RWPE2 (cell line): Measurements from ENCODE around the gene PPA2.
A peak's percentile ranks its signal among the peaks of the same experiment; 100 is the strongest.

Source experiments
- ATAC-seq: fragments of 200-7000 bp; cut with Tn5 transposase; 3 replicates; pipeline ENCODE4 v1.9.1; 2021; ENCODE audit warnings: low read depth
- DNase-seq: peaks from one replicate; pipeline ENCODE4 v3.0.0-alpha.2; 2020; ENCODE audit warnings: low spot score
- H3K27ac ChIP-seq: fragments of 450-650 bp; 2 replicates; pipeline ENCODE4 v1.5.1; 2017; ENCODE audit warnings: mild to moderate bottlenecking; ENCODE audit not compliant: poor library complexity, severe bottlenecking
- H3K27me3 ChIP-seq: fragments of 250-450 bp; sonication (Bioruptor Pico); 2 replicates; pipeline ENCODE4 v1.5.1; 2021; ENCODE audit warnings: mild to moderate bottlenecking, moderate library complexity; ENCODE audit not compliant: insufficient read depth, poor library complexity, severe bottlenecking
- H3K36me3 ChIP-seq: fragments of 250-450 bp; sonication (Bioruptor Pico); 2 replicates; pipeline ENCODE4 v1.5.1; 2020; ENCODE audit warnings: low read depth, mild to moderate bottlenecking, moderate library complexity
- H3K4me1 ChIP-seq: fragments of 250-450 bp; sonication (Bioruptor Pico); 2 replicates; pipeline ENCODE4 v1.5.1; 2021; ENCODE audit warnings: mild to moderate bottlenecking, moderate library complexity; ENCODE audit not compliant: insufficient read depth, poor library complexity, severe bottlenecking
- H3K4me3 ChIP-seq: fragments of 250-450 bp; sonication (Bioruptor Pico); 2 replicates; pipeline ENCODE4 v1.5.1; 2021; ENCODE audit warnings: mild to moderate bottlenecking, moderate library complexity; ENCODE audit not compliant: severe bottlenecking
- H3K9me3 ChIP-seq: fragments of 250-450 bp; sonication (Bioruptor Pico); 2 replicates; pipeline ENCODE4 v1.5.1; 2021; ENCODE audit warnings: mild to moderate bottlenecking, moderate library complexity; ENCODE audit not compliant: severe bottlenecking
- TF ChIP-seq, protein P1 (sequence below): fragments of 450-650 bp; IDR thresholded peaks from one replicate; pipeline ENCODE4 v1.5.1; 2017; ENCODE audit warnings: mild to moderate bottlenecking, moderate library complexity; ENCODE audit not compliant: poor library complexity, severe bottlenecking

PPA2 gene

DNA sequence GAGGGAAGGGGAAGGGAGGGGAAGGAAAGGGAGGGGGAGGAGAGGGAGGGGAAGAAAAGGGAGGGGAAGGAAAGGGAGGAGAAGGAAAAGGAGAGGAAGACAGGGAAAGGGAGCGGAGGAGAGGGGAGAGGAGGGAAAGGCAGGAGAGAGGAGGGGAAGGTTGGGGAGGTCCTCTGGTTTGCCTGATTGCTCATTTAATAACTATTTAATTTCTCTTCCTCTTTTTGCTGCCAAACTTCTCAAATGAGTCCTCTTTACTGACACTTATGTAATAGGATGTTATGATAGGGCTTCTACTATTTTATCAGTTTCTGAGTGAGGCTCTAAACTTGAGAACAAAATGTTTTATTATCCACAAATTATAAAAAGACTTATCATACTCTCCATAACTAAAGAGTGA lies 35.4 kb upstream of the PPA2 start:
- DNase-seq (no peak), ATAC-seq (no peak)
- Histone ChIP-seq H3K27ac (no peak overlapping the region), H3K9me3 (no peaks in the 10 kb centered on the region), H3K4me3 (no peak overlapping the region), H3K27me3 (no peaks in the 10 kb centered on the region), H3K4me1 (no peaks in the 10 kb centered on the region), H3K36me3 (no peaks in the 10 kb centered on the region)
- TF ChIP-seq, protein P1, sequence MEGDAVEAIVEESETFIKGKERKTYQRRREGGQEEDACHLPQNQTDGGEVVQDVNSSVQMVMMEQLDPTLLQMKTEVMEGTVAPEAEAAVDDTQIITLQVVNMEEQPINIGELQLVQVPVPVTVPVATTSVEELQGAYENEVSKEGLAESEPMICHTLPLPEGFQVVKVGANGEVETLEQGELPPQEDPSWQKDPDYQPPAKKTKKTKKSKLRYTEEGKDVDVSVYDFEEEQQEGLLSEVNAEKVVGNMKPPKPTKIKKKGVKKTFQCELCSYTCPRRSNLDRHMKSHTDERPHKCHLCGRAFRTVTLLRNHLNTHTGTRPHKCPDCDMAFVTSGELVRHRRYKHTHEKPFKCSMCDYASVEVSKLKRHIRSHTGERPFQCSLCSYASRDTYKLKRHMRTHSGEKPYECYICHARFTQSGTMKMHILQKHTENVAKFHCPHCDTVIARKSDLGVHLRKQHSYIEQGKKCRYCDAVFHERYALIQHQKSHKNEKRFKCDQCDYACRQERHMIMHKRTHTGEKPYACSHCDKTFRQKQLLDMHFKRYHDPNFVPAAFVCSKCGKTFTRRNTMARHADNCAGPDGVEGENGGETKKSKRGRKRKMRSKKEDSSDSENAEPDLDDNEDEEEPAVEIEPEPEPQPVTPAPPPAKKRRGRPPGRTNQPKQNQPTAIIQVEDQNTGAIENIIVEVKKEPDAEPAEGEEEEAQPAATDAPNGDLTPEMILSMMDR = no peak

GRCh38 chr4:105504744-105505143 lies 30.9 kb upstream of the PPA2 start:
- TF ChIP-seq, protein P1 = no peak
- Histone ChIP-seq H3K36me3 (no peaks in the 10 kb centered on the region), H3K27me3 (no peaks in the 10 kb centered on the region), H3K4me3 (no peak overlapping the region), H3K27ac (no peak overlapping the region), H3K9me3 (no peaks in the 10 kb centered on the region), H3K4me1 (no peaks in the 10 kb centered on the region)
- no peak for ATAC-seq
- no peak for DNase-seq

DNA sequence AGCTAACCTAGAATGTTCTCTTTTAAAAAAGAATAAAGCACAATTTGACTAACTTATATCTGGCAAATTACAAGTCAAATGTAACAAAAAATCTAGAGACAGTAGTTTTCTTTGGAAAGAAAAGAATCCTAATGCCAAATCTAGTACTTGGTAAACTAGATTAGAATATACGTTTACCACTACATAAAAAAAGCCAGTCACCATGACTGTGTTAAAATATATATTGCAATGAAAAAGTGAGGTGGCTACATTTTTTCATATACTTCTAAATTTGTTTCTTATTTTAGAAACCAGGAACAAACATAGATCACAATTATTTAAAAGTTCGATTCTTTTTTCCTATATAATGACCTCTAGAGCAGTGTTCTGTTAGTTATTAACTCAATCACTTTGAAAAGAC lies 29.6 kb upstream of the PPA2 start:
- Histone ChIP-seq H3K4me1 (no peaks in the 10 kb centered on the region), H3K4me3 (no peak overlapping the region), H3K9me3 (no peaks in the 10 kb centered on the region), H3K27ac (no peak overlapping the region), H3K36me3 (no peaks in the 10 kb centered on the region), H3K27me3 (no peaks in the 10 kb centered on the region)
- ATAC-seq = no peak
- TF ChIP-seq, protein P1 = no peak
- DNase-seq = no peak

- no peaks in the 10 kb centered on the region for H3K9me3 ChIP-seq
- H3K4me1 ChIP-seq = no peaks in the 10 kb centered on the region
- DNase-seq (no peak), ATAC-seq (no peak)
- H3K27ac ChIP-seq = no peak overlapping the region
- TF ChIP-seq, protein P1 = peak; percentile 45
- H3K4me3 ChIP-seq = no peak overlapping the region
- H3K36me3 ChIP-seq = no peaks in the 10 kb centered on the region
- H3K27me3 ChIP-seq = no peaks in the 10 kb centered on the region
These were observed 23.0 kb upstream of the PPA2 start for GRCh38 chr4:105496899-105497298.

GRCh38 chr4:105495667-105496066 lies 21.8 kb upstream of the PPA2 start:
- no peaks in the 10 kb centered on the region for H3K4me1 ChIP-seq
- TF ChIP-seq, protein P1 = no peak
- no peak for ATAC-seq
- no peak overlapping the region for H3K4me3 ChIP-seq
- H3K27me3 ChIP-seq = no peaks in the 10 kb centered on the region
- H3K27ac ChIP-seq = no peak overlapping the region
- no peak for DNase-seq
- H3K9me3 ChIP-seq = no peaks in the 10 kb centered on the region
- no peaks in the 10 kb centered on the region for H3K36me3 ChIP-seq
